H7 (cell line): ENCODE results near the gene AP3S2. TPM values are rescaled to one million over a fixed set of nuclear protein-coding genes. Genes with fewer than 3 reads are reported as not detected.

Experiments
- DNase-seq: peaks from one replicate; pipeline ENCODE4 v3.0.0; 2012
- H3K27me3 ChIP-seq: 2 replicates; pipeline ENCODE4 v1.6.0; 2011; ENCODE audit warnings: mild to moderate bottlenecking, low read length; ENCODE audit not compliant: control insufficient read depth, insufficient read depth
- H3K36me3 ChIP-seq: replicated peaks from 2 replicates; pipeline ENCODE4 v1.5.1; 2011; ENCODE audit warnings: low read length; ENCODE audit not compliant: control insufficient read depth, insufficient read depth
- H3K4me3 ChIP-seq: 2 replicates; pipeline ENCODE4 v1.5.1; 2011; ENCODE audit warnings: low read depth, mild to moderate bottlenecking, control low read depth, low read length, moderate library complexity; ENCODE audit not compliant: insufficient read depth
- total RNA-seq: library from RNA; depleted of rRNA; stranded (reverse); fragments of >200 nt; shearing (Covaris generic); gene quantifications from 2 replicates; pipeline ENCODE4 v1.2.3, GENCODE V29; 2014

AP3S2 gene
- total RNA-seq, 1 experiment from 2014 or later: 39.6 TPM

GRCh38 chr15:89813381-89814111 lies 80.2 kb downstream of the AP3S2 start:
- Histone ChIP-seq H3K27me3 (peaks cover 35% of the 10 kb centered on the region), H3K4me3 (peak overlapping the region; percentile 44; the same call in 1 of the 2 replicates), H3K36me3 (no peaks in the 10 kb centered on the region)
- DNase-seq: peak; percentile 57

- H3K27me3 ChIP-seq: peaks cover 35% of the 10 kb centered on the region
- DNase-seq: no peak
Observed at GRCh38 chr15:89812847-89813320, 80.9 kb downstream of the AP3S2 start.

GRCh38 chr15:89812011-89812846 lies 81.6 kb downstream of the AP3S2 start:
- Histone ChIP-seq H3K27me3 (peaks cover 35% of the 10 kb centered on the region), H3K4me3 (no peak overlapping the region), H3K36me3 (no peaks in the 10 kb centered on the region)
- no peak for DNase-seq

More at GRCh38 chr15:89812847-89813320, 80.9 kb downstream of the AP3S2 start:
- Histone ChIP-seq H3K4me3 (no peak overlapping the region), H3K36me3 (no peaks in the 10 kb centered on the region)

- Histone ChIP-seq H3K27me3 (peaks cover 28% of the 10 kb centered on the region), H3K4me3 (no peak overlapping the region), H3K36me3 (no peaks in the 10 kb centered on the region)
- peak; percentile 36 for DNase-seq
Observed at GRCh38 chr15:89810837-89811236, 83.0 kb downstream of the AP3S2 start.

- Histone ChIP-seq H3K27me3 (peaks cover 17% of the 10 kb centered on the region), H3K36me3 (no peaks in the 10 kb centered on the region), H3K4me3 (no peak overlapping the region)
- DNase-seq: no peak
Observed at GRCh38 chr15:89809787-89810148, 84.0 kb downstream of the AP3S2 start.

- no peaks in the 10 kb centered on the region for H3K36me3 ChIP-seq
- H3K4me3 ChIP-seq: no peak overlapping the region
- peaks cover 12% of the 10 kb centered on the region for H3K27me3 ChIP-seq
- peak; percentile 65 for DNase-seq
Observed at GRCh38 chr15:89809093-89809786, 84.6 kb downstream of the AP3S2 start.

- peaks cover 3% of the 10 kb centered on the region for H3K27me3 ChIP-seq
- DNase-seq: no peak
- no peaks in the 10 kb centered on the region for H3K36me3 ChIP-seq
- no peak overlapping the region for H3K4me3 ChIP-seq
Observed at GRCh38 chr15:89808160-89808870, 85.5 kb downstream of the AP3S2 start.

GRCh38 chr15:89807689-89808088 lies 86.1 kb downstream of the AP3S2 start:
- H3K27me3 ChIP-seq: no peaks in the 10 kb centered on the region; the same call in 1 of the 2 replicates
- H3K4me3 ChIP-seq: no peak overlapping the region
- DNase-seq: peak; percentile 27

GRCh38 chr15:89806559-89807550 lies 86.9 kb downstream of the AP3S2 start:
- no peaks in the 10 kb centered on the region for H3K36me3 ChIP-seq
- no peak for DNase-seq
- no peaks in the 10 kb centered on the region; the same call in 1 of the 2 replicates for H3K27me3 ChIP-seq
- H3K4me3 ChIP-seq: no peak overlapping the region

More at GRCh38 chr15:89807689-89808088, 86.1 kb downstream of the AP3S2 start:
- H3K36me3 ChIP-seq: no peaks in the 10 kb centered on the region

- no peak for DNase-seq
- no peak overlapping the region for H3K4me3 ChIP-seq
Observed at GRCh38 chr15:89806210-89806558, 87.6 kb downstream of the AP3S2 start.

GRCh38 chr15:89805241-89806209 lies 88.3 kb downstream of the AP3S2 start:
- Histone ChIP-seq H3K36me3 (no peaks in the 10 kb centered on the region), H3K27me3 (no peaks in the 10 kb centered on the region), H3K4me3 (no peak overlapping the region)
- DNase-seq: peak; percentile 63

More at GRCh38 chr15:89806210-89806558, 87.6 kb downstream of the AP3S2 start:
- no peaks in the 10 kb centered on the region for H3K36me3 ChIP-seq
- no peaks in the 10 kb centered on the region; the same call in 1 of the 2 replicates for H3K27me3 ChIP-seq
